Measurements from ENCODE around the gene ASIC2.

GRCh38 chr17:33109336-33110072 is 183.6 kb downstream of the ASIC2 start:
- no peak for TF ChIP-seq CTCF (IDR thresholded peaks at IDR 0.05)
- TF ChIP-seq ZFX (IDR thresholded peaks at IDR 0.05; ENCODE audit: borderline replicate concordance) = no peak
